NCI-H748 (cell line): ENCODE measurements around the gene TEKTIP1.
"Not testable (repeated sequence)": the region's sequence is repeated elsewhere in the genome, so short reads cannot be mapped to it uniquely, and the experiment has no call there.

Experiments used
- DNase-seq: peaks from one replicate; lab custom pipeline; 2025; ENCODE audit not compliant: unreplicated experiment; lab: John Stamatoyannopoulos, UW

The TEKTIP1 gene

GRCh38 chr19:3556423-3556977 is 17.5 kb downstream of the TEKTIP1 start:
- DNase-seq, result no peak

GRCh38 chr19:3556978-3557460 is 18.0 kb downstream of the TEKTIP1 start:
- peak; percentile 47 for DNase-seq

GRCh38 chr19:3557461-3558248 is 18.7 kb downstream of the TEKTIP1 start, which contains the start of gene MFSD12:
Gene MFSD12 (minus strand): TSS chr19:3557586. CDS start chr19:3557403, 183 bp downstream.
- DNase-seq, result peak; percentile 92

GRCh38 chr19:3563709-3564524 is 24.9 kb downstream of the TEKTIP1 start:
- no peak for DNase-seq

GRCh38 chr19:3565139-3565538 is 26.2 kb downstream of the TEKTIP1 start:
- DNase-seq, result no peak

GRCh38 chr19:3570042-3570441 is 31.1 kb downstream of the TEKTIP1 start:
- DNase-seq, result not testable (repeated sequence)

- no peak for DNase-seq
These were observed 31.6 kb downstream of the TEKTIP1 start for GRCh38 chr19:3570606-3571011.

GRCh38 chr19:3572132-3572854 is 33.3 kb downstream of the TEKTIP1 start:
- peak; percentile 99 for DNase-seq

GRCh38 chr19:3572855-3573161 is 33.8 kb downstream of the TEKTIP1 start, which contains the start of gene HMG20B:
Gene HMG20B (plus strand): TSS chr19:3572944. CDS start chr19:3573310, 366 bp downstream.
- DNase-seq, result no peak

- peak; percentile 30 for DNase-seq
These were observed 34.3 kb downstream of the TEKTIP1 start for GRCh38 chr19:3573162-3573857.

- peak; percentile 87 for DNase-seq
These were observed 35.1 kb downstream of the TEKTIP1 start for GRCh38 chr19:3573858-3574637.

GRCh38 chr19:3575260-3575741 is 36.3 kb downstream of the TEKTIP1 start:
- DNase-seq, result no peak

GRCh38 chr19:3575949-3576673 is 37.1 kb downstream of the TEKTIP1 start:
- no peak for DNase-seq

GRCh38 chr19:3576696-3577443 is 37.9 kb downstream of the TEKTIP1 start:
- DNase-seq, result no peak

GRCh38 chr19:3577723-3578344 is 38.9 kb downstream of the TEKTIP1 start:
- DNase-seq, result no peak

- no peak for DNase-seq
These were observed 39.4 kb downstream of the TEKTIP1 start for GRCh38 chr19:3578390-3578789.

GRCh38 chr19:3580156-3580934 is 41.4 kb downstream of the TEKTIP1 start:
- DNase-seq, result no peak
